GM12891 (cell line): ENCODE data around the gene PGA3.
"Not testable (repeated sequence)": the region's sequence is repeated elsewhere in the genome, so short reads cannot be mapped to it uniquely, and the experiment has no call there.

Experiments used
- DNase-seq: peaks from one replicate; pipeline ENCODE4 v3.0.0; 2011; ENCODE audit warnings: low spot score; ENCODE audit not compliant: insufficient read length
- FAIRE-seq: peaks from 2 replicates; lab custom pipeline; 2011; peaks lifted over from hg19 to GRCh38; lab: Jason Lieb, UNC
- PAX5 ChIP-seq: IDR thresholded peaks from 2 replicates; pipeline ENCODE4 v1.6.1; 2011; ENCODE audit warnings: low read length, moderate library complexity, mild to moderate bottlenecking; ENCODE audit not compliant: insufficient read depth, severe bottlenecking
- POLR2A ChIP-seq: IDR thresholded peaks from 2 replicates; pipeline ENCODE4 v1.6.1; 2011; ENCODE audit warnings: low read depth, low read length, control low read depth
- POLR2AphosphoS5 ChIP-seq: IDR thresholded peaks from 2 replicates; pipeline ENCODE4 v1.6.1; 2011; ENCODE audit warnings: low read depth, low read length, control low read depth
- POU2F2 ChIP-seq: IDR thresholded peaks from 2 replicates; pipeline ENCODE4 v1.6.1; 2011; ENCODE audit warnings: low read depth, mild to moderate bottlenecking, control low read depth, low read length, moderate library complexity
- SPI1 ChIP-seq: IDR thresholded peaks from 2 replicates; pipeline ENCODE4 v1.6.1; 2011; ENCODE audit warnings: low read depth, low read length, control low read depth
- TAF1 ChIP-seq: IDR thresholded peaks from 2 replicates; pipeline ENCODE4 v1.6.1; 2011; ENCODE audit warnings: low read depth, low read length, control low read depth

Gene PGA3

DNA sequence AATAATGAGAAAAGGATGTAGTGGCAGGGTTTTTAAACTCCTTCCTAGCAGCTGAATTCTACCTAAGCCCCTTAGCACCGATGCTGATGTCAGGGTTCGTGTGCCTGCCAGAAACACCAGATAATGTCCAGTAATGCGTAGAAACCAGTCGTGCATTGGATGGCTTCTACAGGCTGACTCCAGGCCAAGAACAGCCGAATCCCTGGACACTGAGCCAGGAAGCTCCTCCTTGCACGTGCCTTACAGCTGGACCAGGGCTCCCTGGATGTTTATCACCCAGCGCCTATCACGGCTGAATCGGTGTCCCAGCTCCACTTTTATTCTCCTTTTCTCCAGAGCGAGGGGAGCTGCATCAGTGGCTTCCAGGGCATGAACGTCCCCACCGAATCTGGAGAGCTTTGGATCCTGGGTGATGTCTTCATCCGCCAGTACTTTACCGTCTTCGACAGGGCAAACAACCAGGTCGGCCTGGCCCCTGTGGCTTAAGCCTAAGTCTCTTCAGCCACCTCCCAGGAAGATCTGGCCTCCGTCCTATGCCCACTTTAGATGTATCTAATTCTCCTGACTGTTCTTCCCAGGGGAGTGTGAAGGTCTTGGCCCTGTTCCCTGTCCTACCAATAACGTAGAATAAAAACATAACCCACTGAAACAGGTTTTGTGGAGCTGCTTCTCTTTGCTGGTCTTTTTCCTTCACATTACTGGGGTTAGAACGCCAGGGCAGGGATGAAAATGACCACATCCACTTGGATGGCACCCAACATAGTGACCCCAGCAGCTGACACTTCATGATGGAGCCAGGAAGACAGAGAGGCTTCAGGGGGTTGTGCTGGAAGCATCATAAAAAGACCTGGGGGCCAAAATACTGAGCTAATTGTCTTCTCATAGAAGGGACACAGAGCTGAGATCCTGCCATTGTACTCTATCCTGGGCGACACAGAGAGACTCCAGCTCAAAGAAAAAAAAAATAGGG, 47.8 kb downstream of the PGA3 start:
- not testable (repeated sequence) for FAIRE-seq, DNase-seq

DNA sequence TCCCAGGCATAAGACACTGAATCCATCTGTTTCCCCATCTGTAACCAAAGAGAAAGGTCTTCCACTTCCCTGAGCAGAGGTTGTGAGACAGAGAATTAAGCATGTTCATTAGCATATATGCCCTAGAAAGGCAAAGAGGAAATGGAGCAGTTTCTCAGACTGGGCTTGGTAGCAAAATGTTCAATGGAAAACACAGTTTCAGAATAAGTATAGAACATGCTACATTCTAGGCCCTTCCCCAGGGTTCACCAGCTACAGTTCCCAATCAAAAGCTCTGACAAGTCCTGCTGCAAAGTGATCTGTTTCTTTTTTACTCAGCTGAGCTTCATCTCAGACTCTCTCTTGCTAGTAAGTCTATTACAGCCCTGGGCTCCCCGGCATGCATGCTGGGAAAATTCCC, 49.0 kb downstream of the PGA3 start:
- not testable (repeated sequence) for DNase-seq, FAIRE-seq

DNA sequence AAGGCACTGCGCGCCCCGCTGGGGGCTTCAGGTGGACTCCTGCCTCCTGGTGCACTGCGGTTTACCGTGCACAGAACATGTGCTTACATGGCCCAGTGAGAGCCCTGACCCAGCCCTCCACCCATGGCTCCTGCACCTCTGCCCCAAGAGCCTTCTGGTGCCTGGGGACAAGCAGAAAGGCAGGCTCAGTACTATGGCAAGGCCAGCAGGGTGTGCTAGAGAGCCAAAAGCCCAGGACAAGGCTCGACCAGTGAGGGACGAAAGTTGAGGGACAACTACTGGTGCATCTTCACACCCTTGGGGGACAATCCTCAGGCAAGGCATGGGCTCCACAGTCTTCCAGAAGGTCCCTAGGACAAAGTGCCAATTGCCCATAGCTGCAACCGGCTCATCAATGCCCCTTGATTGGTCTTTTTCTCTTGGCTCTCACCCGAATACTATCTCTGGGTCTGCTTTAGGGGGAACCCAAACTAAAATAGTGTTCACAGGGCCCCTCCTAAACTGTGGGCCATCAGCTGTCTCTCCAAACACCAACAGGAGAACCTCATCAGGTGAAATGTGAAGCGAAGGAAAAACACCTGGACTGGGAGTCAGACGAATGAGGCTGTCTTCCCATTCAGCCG, 51.2 kb downstream of the PGA3 start:
- DNase-seq (peak; percentile 86), FAIRE-seq (peak; percentile 83)
- TF ChIP-seq POU2F2 (no peak), POLR2A (no peak), PAX5 (no peak), SPI1 (no peak), TAF1 (no peak), POLR2AphosphoS5 (no peak)

DNA sequence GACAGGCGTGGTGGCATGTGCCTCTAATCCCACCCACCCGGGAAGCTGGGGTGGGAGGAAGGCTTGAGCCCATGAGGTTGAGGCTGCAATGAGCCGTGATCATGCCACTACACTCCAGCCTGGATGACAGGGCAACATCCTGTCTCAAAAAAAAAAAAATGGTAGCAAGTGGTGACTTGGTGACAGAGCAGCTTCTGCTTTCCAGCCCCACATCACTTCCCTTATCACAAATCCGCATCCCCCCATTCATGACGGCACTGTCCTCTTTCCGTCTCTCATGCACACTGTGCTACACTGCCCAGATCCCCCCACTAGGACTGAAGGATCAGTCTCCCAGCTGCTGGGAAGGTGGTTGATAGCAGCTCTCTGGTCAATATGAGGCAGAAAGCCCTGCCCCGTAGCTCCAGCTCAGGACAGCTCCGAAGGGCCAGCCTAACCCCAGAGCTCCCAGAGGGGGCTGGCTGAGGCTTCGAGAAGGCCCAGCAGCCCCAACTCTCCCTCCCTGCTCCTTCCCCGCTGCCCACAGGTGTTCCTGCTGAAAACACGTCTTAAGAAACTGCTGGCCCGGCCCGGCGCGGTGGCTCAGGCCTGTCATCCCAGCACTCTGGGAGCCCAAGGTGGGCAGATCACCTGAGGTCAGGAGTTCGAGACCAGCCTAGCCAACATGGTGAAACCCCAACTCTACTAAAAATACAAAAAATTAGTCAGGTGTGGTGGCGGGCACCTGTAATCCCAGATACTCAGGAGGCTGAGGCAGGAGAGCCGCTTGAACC, 53.6 kb downstream of the PGA3 start:
- DNase-seq (no peak), FAIRE-seq (no peak)
- TF ChIP-seq PAX5, result no peak
- TF ChIP-seq POLR2AphosphoS5, result no peak
- no peak for TF ChIP-seq SPI1
- TF ChIP-seq POU2F2, result no peak
- no peak for TF ChIP-seq POLR2A
- no peak for TF ChIP-seq TAF1

DNA sequence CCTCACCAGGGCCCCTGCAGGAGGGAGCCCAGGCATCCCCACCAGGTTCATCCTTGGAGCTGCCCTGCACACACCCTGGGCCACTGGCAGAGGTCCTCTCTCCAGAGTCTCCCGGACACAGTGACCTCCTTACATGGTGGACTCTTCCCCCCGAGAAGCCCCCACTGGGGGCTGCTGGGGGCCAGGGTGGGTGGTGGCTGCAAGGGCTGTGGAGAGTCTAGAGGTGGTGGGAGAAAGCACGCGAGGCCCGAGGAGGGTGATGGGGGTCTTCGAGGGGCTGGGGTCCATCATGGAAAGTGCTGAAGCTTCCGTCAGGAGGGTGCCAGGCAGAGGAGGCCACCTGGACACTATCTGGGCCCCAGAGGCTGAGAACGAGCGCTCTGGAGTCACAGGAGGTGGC, 55.2 kb downstream of the PGA3 start:
- no peak for DNase-seq
- FAIRE-seq, result no peak
- no peak for TF ChIP-seq POU2F2
- no peak for TF ChIP-seq POLR2A
- no peak for TF ChIP-seq TAF1
- no peak for TF ChIP-seq PAX5
- TF ChIP-seq POLR2AphosphoS5, result no peak
- TF ChIP-seq SPI1, result no peak

DNA sequence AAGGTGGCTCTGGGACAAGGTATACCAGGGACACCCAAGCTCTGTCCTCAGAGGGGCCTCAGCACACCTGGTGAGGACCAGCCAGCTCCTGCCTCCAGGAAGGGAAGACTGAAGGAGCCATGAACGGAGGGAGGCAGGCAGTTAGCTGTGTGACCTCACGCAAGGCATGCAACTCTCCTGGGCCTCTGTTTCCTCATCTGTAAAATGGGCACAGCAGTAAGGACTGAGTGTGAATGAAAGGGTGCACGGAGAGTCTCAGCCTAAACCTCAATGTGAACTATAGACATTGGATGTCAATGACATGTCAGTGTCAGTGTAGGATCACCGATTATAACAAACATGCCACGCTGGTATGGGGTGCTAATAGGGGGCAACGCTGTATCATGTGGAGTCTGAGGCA, 56.0 kb downstream of the PGA3 start:
- FAIRE-seq, result no peak
- no peak for DNase-seq
- no peak for TF ChIP-seq TAF1
- no peak for TF ChIP-seq POLR2AphosphoS5
- no peak for TF ChIP-seq SPI1
- TF ChIP-seq POLR2A, result no peak
- no peak for TF ChIP-seq PAX5
- TF ChIP-seq POU2F2, result no peak
